ENCODE results near the gene IREB2.
A peak's percentile ranks its signal among the peaks of the same experiment; 100 is the strongest.
"Not testable (repeated sequence)": the region's sequence is repeated elsewhere in the genome, so short reads cannot be mapped to it uniquely, and the experiment has no call there.

IREB2 gene

GRCh38 chr15:78479650-78480049, 41.6 kb downstream of the IREB2 start:
- DNase-seq: no peak

GRCh38 chr15:78481917-78482316, 43.9 kb downstream of the IREB2 start:
- DNase-seq: no peak

- no peak for DNase-seq
Observed at GRCh38 chr15:78492872-78493271, 54.9 kb downstream of the IREB2 start.

- DNase-seq: no peak
Observed at GRCh38 chr15:78501857-78502256, 63.8 kb downstream of the IREB2 start.

DNA sequence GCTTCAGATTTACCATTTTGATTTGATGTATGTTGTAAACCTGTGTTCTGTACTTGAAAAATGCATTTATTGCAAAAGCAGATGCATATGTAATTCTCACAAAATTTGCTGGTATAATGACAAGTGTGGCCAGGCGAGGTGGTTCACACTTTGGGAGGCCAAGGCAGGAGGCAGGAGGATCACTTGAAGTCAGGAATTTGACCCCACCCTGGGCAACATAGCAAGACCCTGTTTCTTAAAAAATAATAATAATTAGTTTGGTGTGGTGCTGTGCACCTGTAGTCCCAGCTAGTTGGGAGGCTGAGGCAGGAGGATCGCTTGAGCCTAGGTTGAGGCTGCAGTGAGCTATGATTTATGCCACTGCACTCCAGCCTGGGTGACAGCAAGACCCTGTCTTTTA, 64.6 kb downstream of the IREB2 start:
- DNase-seq: no peak

DNA sequence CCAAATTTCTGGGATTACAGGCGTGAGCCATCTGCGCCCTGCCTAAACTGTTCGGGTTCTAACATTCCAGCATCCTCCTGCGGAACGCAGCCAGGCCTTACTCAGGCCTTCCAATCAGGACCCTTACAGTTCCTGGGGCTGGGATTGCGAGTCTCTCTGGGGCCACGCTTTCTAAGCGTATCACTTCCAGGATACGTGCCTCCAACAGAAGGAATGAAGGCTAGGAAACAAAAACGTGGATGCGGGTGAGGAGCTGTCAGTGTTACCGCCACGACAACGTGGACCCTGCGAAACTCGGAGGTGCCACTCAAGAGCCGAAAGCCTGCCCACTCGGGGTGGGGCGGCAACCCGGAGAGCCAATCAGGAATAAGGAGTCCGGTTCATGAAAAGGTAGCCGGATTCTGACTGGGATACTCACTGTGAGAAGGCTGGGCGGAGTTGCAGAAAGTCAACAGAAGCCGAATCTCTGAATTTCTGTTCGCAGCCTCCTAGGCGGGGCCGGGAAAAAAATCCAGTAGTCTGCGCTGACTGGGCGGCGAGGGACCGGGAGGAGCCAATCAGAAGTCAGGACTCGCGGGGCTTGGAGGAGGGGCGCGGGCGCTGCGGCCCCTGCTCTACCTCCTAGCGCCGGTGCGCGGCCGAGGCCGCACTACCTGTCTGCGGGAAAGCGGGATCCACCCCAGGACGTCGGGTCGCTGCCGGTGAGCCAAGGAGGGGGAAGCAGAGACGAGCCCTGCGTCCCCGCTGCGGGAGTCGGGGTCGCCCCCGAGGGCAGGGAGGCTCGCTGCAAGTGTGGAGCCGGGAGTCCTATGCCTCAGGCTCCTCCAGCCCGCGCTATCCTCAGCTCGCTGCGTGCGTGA, 69.2 kb downstream of the IREB2 start, which contains the start of gene HYKK:
HYKK (plus strand) TSS at position 607 of the 860 bp plus-strand sequence. CDS start 5,512 bp downstream, outside the sequence.
- DNase-seq: peak; percentile 84 to 90 (median 89)

GRCh38 chr15:78507831-78508160, 69.8 kb downstream of the IREB2 start:
- peak in 1 of 4 experiments; percentile 4 for DNase-seq

- DNase-seq: no peak
Observed at GRCh38 chr15:78508272-78508671, 70.3 kb downstream of the IREB2 start.

GRCh38 chr15:78509726-78510312, 71.8 kb downstream of the IREB2 start:
- DNase-seq: no peak

DNA sequence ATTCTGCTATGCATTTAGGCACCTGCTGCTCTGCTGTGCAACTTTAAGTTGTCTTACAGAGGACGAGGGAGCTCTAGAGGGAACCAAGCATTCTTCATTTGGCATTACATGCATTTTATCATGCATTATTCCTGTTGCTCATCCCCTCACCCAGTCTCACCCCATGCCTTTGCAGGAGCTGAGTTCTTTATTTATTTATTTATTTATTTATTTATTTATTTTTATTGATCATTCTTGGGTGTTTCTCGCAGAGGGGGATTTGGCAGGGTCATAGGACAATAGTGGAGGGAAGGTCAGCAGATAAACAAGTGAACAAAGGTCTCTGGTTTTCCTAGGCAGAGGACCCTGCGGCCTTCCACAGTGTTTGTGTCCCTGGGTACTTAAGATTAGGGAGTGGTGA, 82.0 kb downstream of the IREB2 start:
- not testable (repeated sequence) for DNase-seq

DNA sequence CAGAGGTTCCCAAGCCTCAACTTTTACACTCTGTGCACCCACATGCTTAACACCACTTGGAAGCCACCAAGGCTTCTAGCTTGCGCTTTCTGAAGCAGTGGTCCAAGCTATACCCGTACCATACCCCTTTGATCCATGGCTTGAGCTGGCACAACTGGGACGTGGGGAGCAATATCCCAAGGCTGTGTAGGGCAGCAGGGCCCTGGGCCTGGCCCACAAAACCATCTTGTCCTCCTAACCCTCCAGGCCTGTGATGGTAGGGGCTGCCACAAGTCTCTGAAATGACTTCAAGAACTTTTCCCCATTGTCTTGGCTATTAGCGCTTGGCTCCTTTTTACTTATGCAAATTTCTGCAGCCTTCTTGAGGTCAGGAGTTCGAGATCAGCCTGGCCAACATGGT, 86.2 kb downstream of the IREB2 start:
- no peak for DNase-seq

DNA sequence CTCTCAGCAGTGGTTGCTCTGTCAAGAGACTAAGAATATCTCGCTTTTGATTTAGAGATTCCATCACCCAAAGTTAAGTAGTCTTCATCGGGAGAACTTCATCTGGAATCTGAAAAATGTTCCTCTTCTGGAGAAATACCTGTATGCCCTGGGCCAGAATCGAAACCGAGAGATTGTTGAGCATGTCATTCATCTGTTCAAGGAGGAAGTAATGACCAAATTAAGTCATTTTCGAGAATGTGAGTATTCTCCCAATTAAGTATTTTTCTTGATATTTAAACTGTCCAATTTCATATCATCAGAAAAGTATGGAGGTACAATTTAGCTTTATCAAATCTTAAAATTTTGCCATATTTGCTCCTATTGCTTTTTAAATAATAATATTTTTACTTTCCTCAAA, 89.3 kb downstream of the IREB2 start:
- no peak for DNase-seq

GRCh38 chr15:78533331-78533730, 95.3 kb downstream of the IREB2 start:
- no peak for DNase-seq

DNA sequence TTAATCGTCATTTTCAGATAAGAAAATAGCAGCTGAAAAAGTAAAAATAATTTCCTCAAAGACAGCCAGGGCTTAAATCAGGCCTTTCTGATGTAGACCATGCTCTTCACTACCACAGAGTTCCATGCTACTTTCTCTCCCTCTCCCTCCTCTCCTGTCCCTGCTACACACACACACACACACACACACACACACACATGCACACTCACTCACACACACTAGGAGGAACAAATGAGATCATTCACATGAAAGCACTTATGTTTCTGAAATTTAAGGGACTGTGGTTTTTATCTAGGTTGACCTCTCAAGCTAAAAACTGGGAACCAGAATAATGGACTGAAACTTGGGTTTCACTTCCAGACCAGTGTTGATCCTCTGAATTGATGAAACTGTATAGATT, 98.1 kb downstream of the IREB2 start:
- peak in 3 of 4 experiments; percentile 18 to 36 (median 30) for DNase-seq

GRCh38 chr15:78537266-78537905, 99.4 kb downstream of the IREB2 start:
- DNase-seq: no peak

- DNase-seq: no peak
Observed at GRCh38 chr15:78538358-78538757, 100.3 kb downstream of the IREB2 start.

GRCh38 chr15:78539464-78540140, 101.6 kb downstream of the IREB2 start:
- DNase-seq: not testable (repeated sequence)

DNA sequence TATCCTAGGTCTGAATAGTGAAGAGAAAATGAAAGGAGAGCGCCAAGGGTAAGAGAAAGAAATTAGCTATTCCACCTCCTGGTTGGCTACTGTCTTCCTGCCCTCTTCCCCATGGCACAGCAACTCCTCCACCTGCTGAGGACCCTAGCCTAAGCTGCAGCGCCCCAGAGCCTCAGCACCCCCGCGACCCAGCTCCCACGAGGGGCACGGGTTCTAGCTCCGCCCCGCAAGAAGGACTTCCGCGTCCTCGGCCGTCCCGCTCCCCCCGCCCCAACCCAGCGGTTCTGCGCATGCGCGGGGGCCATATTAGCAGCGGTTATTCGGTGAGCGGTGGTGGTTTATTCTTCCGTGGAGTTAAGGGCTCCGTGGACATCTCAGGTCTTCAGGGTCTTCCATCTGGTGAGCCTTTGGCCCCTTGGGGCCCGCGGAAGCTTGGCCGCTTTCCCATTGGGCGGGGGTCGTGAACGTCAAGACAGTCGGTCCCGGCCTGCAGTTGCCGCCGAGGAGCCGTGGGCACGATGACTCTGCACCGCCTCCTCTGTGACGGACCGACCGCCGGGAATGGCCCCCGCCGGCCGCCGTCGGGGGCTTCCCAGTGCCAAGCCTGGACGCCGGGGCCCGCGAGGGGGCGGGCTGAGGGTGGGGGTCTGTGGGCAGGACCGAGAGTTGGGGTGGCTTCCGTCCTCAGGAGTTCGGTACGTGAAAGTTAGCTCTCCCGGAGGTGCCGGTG, 102.3 kb downstream of the IREB2 start, which contains the start of gene PSMA4:
PSMA4 (plus strand) TSS at position 304 of the 730 bp plus-strand sequence. CDS start 1,484 bp downstream, outside the sequence.
- DNase-seq: peak; percentile 95 to 97 (median 96)

GRCh38 chr15:78540871-78541743, 103.1 kb downstream of the IREB2 start:
- peak; percentile 15 to 40 (median 22) for DNase-seq

DNA sequence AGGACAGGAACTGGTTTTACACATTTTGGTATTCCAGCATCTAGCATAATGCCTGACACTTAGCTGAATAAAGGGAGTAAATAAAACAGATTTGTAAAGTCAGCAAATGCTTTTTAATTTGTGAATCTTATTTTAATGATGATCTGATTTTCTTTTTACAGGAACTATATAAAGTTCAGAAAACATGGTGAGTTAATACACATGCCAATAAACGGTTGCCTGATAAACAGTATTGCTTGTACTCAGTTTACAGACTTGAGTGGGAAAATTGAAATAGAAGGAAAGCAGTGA, 103.7 kb downstream of the IREB2 start:
- DNase-seq: no peak

GRCh38 chr15:78542647-78543046, 104.6 kb downstream of the IREB2 start:
- DNase-seq: no peak
